A673 (cell line): ENCODE data around the gene PDCD4. TPM values are rescaled to one million over a fixed set of nuclear protein-coding genes. Genes with fewer than 3 reads are reported as not detected.
A peak's percentile ranks its signal among the peaks of the same experiment; 100 is the strongest.

Experiments used
- BruUV-seq: library from RNA; stranded (reverse); fragments of 400-500 nt; replicated peaks from 2 replicates; lab custom pipeline; 2021; lab: Mats Ljungman, UMichigan
- CTCF ChIA-PET: fragments of 300-600 bp; sonication (Branson Sonifier 250); formaldehyde crosslinking; loops from one replicate; lab custom pipeline; 2022; ENCODE audit warnings: antibody characterized with exemption; lab: Charles Lee
- POLR2A ChIA-PET: fragments of 300-600 bp; sonication (Branson Sonifier 250); formaldehyde crosslinking; loops from one replicate; lab custom pipeline; 2022; ENCODE audit warnings: antibody characterized with exemption; ENCODE audit not compliant: low non-redundant PET; lab: Charles Lee
- DNase-seq: peaks from one replicate; pipeline ENCODE4 v3.0.0-alpha.2; 2015; ENCODE audit warnings: low spot score
- H3K27ac ChIP-seq: fragments of 200-600 bp; sonication (generic); 2 replicates; pipeline ENCODE4 v1.5.1; 2016; ENCODE audit warnings: mixed run types, low read depth, mild to moderate bottlenecking, mixed read lengths, antibody characterized with exemption, low read length; ENCODE audit not compliant: poor library complexity, severe bottlenecking
- H3K27me3 ChIP-seq: fragments of 200-600 bp; sonication (generic); replicated peaks from 2 replicates; pipeline ENCODE4 v1.6.1; 2017; ENCODE audit warnings: mixed run types, low read depth, mild to moderate bottlenecking, mixed read lengths, antibody characterized with exemption, low read length; ENCODE audit not compliant: insufficient read depth, poor library complexity
- H3K36me3 ChIP-seq: fragments of 200-600 bp; sonication (generic); 2 replicates; pipeline ENCODE4 v1.6.1; 2016; ENCODE audit warnings: mixed run types, mild to moderate bottlenecking, mixed read lengths, antibody characterized with exemption, low read length; ENCODE audit not compliant: insufficient read depth, poor library complexity, severe bottlenecking
- H3K4me1 ChIP-seq: fragments of 200-600 bp; sonication (generic); 2 replicates; pipeline ENCODE4 v1.6.1; 2017; ENCODE audit warnings: mixed run types, mild to moderate bottlenecking, mixed read lengths, antibody characterized with exemption, low read length; ENCODE audit not compliant: insufficient read depth, poor library complexity, severe bottlenecking
- H3K4me3 ChIP-seq: fragments of 200-600 bp; sonication (generic); 2 replicates; pipeline ENCODE4 v1.5.1; 2016; ENCODE audit warnings: low read depth, mixed run types, mild to moderate bottlenecking, mixed read lengths, low read length; ENCODE audit not compliant: poor library complexity, severe bottlenecking
- H3K9me3 ChIP-seq: fragments of 200-600 bp; sonication (generic); 2 replicates; pipeline ENCODE4 v1.6.1; 2016; ENCODE audit warnings: mixed run types, low read depth, mild to moderate bottlenecking, mixed read lengths, antibody characterized with exemption, low read length; ENCODE audit not compliant: poor library complexity, severe bottlenecking
- CTCF ChIP-seq: fragments of 300-800, 200-600 bp; sonication (generic); conservative IDR thresholded peaks from 2 replicates; pipeline ENCODE4 v1.5.1; 2017; ENCODE audit warnings: low read depth, mild to moderate bottlenecking, antibody characterized with exemption, low read length, moderate library complexity, mixed read lengths
- EZH2 ChIP-seq: fragments of 200-600 bp; sonication (generic); IDR thresholded peaks from 2 replicates; pipeline ENCODE4 v1.6.1; 2017; ENCODE audit warnings: borderline replicate concordance, low read depth, mild to moderate bottlenecking, mixed read lengths, antibody characterized with exemption, low read length; ENCODE audit not compliant: poor library complexity, severe bottlenecking
- intact Hi-C: fragments of 100-400 bp; cut with micrococcal nuclease; formaldehyde crosslinking; loops from one replicate; pipeline ENCODE4 v1.10.0; 2022; ENCODE audit not compliant: unreplicated experiment
- total RNA-seq: library from RNA; stranded (reverse); gene quantifications from 2 replicates; pipeline ENCODE4 v1.2.3, GENCODE V29; 2021

PDCD4 gene
- total RNA-seq, 1 experiment from 2014 or later, result 17.3 TPM

DNA sequence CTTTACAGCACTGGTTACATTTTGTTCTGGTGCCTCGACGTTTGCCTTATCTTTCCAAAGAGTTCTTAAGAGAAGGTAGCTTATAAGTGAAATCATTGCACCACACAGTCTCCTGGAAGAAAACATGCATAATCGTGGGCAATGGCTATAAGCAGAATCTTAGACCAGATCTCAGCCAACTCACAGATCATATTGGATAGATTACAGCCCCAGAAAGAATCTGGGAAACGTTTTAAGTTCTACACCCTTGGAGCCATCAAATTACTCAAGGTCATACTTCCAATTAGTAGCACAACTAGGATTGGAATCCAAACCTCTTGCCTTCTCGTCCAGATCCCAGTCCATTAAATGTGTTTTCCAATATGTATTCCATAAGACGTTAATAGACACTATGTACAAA lies 8.8 kb upstream of the PDCD4 start:
- Histone ChIP-seq H3K4me1 (peaks cover 26% of the 10 kb centered on the region), H3K36me3 (no peaks in the 10 kb centered on the region), H3K27ac (no peak overlapping the region), H3K9me3 (no peaks in the 10 kb centered on the region), H3K27me3 (no peaks in the 10 kb centered on the region), H3K4me3 (no peak overlapping the region)
- CTCF ChIA-PET, result no interaction called here
- TF ChIP-seq CTCF (no peak), EZH2 (no peak)
- intact Hi-C loops, result no loop called here
- POLR2A ChIA-PET, result no interaction called here
- BruUV-seq, result no TSS peak
- no peak for DNase-seq

DNA sequence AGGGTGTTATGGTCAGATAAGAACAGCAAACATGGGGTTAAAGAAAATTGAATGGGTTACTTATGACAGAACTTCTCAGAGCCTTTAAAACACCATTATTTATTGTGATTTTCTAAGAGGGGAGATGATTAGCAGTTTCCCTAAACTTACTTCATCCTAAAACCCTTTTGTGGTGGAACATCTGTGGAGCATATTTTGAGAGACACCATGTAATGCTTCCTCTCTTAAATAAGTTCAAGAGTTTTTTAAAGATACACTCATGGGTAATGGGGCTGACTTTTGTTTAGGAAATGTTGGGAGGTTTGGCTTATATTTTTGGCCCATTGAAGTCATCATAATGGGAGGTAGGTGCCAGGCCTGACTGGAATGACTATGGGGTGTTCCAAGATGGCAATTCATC lies 8.4 kb upstream of the PDCD4 start:
- ChIA-PET POLR2A (no interaction called here), CTCF (no interaction called here)
- intact Hi-C loops, result no loop called here
- H3K9me3 ChIP-seq, result no peaks in the 10 kb centered on the region
- TF ChIP-seq EZH2 (no peak), CTCF (no peak)
- no peaks in the 10 kb centered on the region for H3K27me3 ChIP-seq
- H3K36me3 ChIP-seq, result no peaks in the 10 kb centered on the region
- DNase-seq, result no peak
- peaks cover 26% of the 10 kb centered on the region for H3K4me1 ChIP-seq
- H3K27ac ChIP-seq, result no peak overlapping the region
- no peak overlapping the region for H3K4me3 ChIP-seq
- BruUV-seq, result no TSS peak

DNA sequence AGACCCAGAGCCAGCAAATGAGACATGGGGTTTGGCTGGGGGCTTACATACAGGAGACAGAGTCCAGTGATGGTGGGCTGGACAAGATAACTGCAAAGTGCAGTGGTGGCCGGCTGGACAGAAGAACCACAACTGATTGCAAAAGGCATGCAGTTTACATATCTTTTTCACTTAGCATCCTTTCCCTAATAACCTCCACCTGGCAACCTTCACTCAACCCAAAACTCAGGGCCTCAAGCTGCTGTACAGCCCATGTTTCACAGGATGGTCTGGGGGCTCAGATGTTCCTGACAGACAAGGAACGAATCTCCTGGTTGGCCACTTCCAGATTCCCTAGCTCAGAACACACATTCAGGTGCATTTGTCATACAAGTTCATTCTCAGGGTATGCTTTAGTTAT lies 7.8 kb upstream of the PDCD4 start:
- Histone ChIP-seq H3K4me1 (peaks cover 26% of the 10 kb centered on the region), H3K27me3 (no peaks in the 10 kb centered on the region), H3K27ac (no peak overlapping the region), H3K36me3 (no peaks in the 10 kb centered on the region), H3K9me3 (no peaks in the 10 kb centered on the region), H3K4me3 (no peak overlapping the region)
- DNase-seq, result no peak
- ChIA-PET POLR2A (no interaction called here), CTCF (no interaction called here)
- no peak for TF ChIP-seq EZH2
- BruUV-seq, result no TSS peak
- intact Hi-C loops, result no loop called here

GRCh38 chr10:110864662-110865140 lies 7.0 kb upstream of the PDCD4 start:
- H3K27me3 ChIP-seq, result no peaks in the 10 kb centered on the region
- no TSS peak for BruUV-seq
- H3K4me1 ChIP-seq, result peaks cover 24% of the 10 kb centered on the region
- ChIA-PET POLR2A (no interaction called here), CTCF (no interaction called here)
- H3K4me3 ChIP-seq, result no peak overlapping the region
- H3K9me3 ChIP-seq, result no peaks in the 10 kb centered on the region
- intact Hi-C loops, result no loop called here
- no peaks in the 10 kb centered on the region for H3K36me3 ChIP-seq
- TF ChIP-seq EZH2 (no peak), CTCF (no peak)
- peak overlapping the region; percentile 2 for H3K27ac ChIP-seq
- DNase-seq, result no peak
